Tibial nerve (tissue), 4 donors: ENCODE results near the gene SCN2B. TPM values are rescaled to one million over a fixed set of nuclear protein-coding genes. Genes with fewer than 3 reads are reported as not detected.

ENCODE experiments used
- DNase-seq, 2 donors: peaks; one replicate each; pipeline ENCODE4 v3.0.0-alpha.2; 2019; ENCODE audit warnings: low spot score in 2 of 2
- H3K27ac ChIP-seq, 4 donors: fragments of 200-600 bp; sonication (generic) in 3 of 4; one replicate each; pipeline ENCODE4 v1.5.1; 2017 to 2019; ENCODE audit warnings: mild to moderate bottlenecking in 1 of 4
- H3K27me3 ChIP-seq, 2 donors: fragments of 200-600 bp; sonication (generic) in 1 of 2; one replicate each; pipeline versions ENCODE4 v1.5.1 to v1.6.0; 2017 to 2019
- H3K36me3 ChIP-seq, 3 donors: fragments of 200-600 bp; sonication (generic); one replicate each; pipeline ENCODE4 v1.5.1; 2018 to 2019
- H3K4me1 ChIP-seq, 4 donors: fragments of 200-600 bp; sonication (generic) in 3 of 4; one replicate each; pipeline ENCODE4 v1.5.1; 2017 to 2019
- H3K4me3 ChIP-seq, 4 donors: fragments of 200-600 bp; sonication (generic) in 3 of 4; one replicate each; pipeline ENCODE4 v1.5.1; 2017 to 2019; ENCODE audit warnings: mild to moderate bottlenecking in 1 of 4, moderate library complexity in 1 of 4
- H3K9me3 ChIP-seq, 4 donors: fragments of 200-600 bp; sonication (generic) in 3 of 4; one replicate each; pipeline ENCODE4 v1.5.1; 2017 to 2019
- CTCF ChIP-seq, 5 experiments: fragments of 200-600 bp in 3 of 5; fragments of 450-650 bp in 2 of 5; sonication (generic) in 3 of 5; IDR thresholded peaks; one replicate each; pipeline ENCODE4 v1.5.1; 2016 to 2019; ENCODE audit warnings: antibody characterized with exemption in 5 of 5, mild to moderate bottlenecking in 3 of 5, moderate library complexity in 2 of 5
- EP300 ChIP-seq, 2 donors: sonication (generic); formaldehyde crosslinking; IDR thresholded peaks; one replicate each; pipeline ENCODE4 v1.6.1; 2017; ENCODE audit warnings: antibody characterized with exemption in 2 of 2, mild to moderate bottlenecking in 1 of 2
- POLR2A ChIP-seq, 2 donors: fragments of 450-650 bp; IDR thresholded peaks; one replicate each; pipeline ENCODE4 v1.6.1; 2017; ENCODE audit warnings: antibody characterized with exemption in 2 of 2, mild to moderate bottlenecking in 2 of 2, moderate library complexity in 2 of 2
- WGBS, 2 donors: methylation state at CpG; one replicate each; pipeline ENCODE4 v1.1.5; 2018; 5-methylcytosine and 5-hydroxymethylcytosine counted together
- total RNA-seq, 4 donors: library from RNA; depleted of rRNA; stranded (reverse); fragments of >200 nt; gene quantifications; one replicate each; pipeline ENCODE4 v1.1.0, GENCODE V29; 2016

SCN2B gene
- total RNA-seq, 4 donors from 2014 or later = 0.78 to 1.3 (median 0.87) TPM; not detected in 1

- Histone ChIP-seq H3K4me1 (no peaks in the 10 kb centered on the region), H3K27ac (no peak overlapping the region), H3K4me3 (no peak overlapping the region), H3K9me3 (no peaks in the 10 kb centered on the region), H3K27me3 (peaks cover 0 to 32% of the 10 kb centered on the region in 2 donors), H3K36me3 (no peaks in the 10 kb centered on the region)
- WGBS, 2 donors = 56 to 69% methylated on average over 5 of the region's 5 CpGs
- TF ChIP-seq POLR2A (IDR thresholded peaks at IDR 0.05) (no peak), EP300 (IDR thresholded peaks at IDR 0.05) (no peak), CTCF (IDR thresholded peaks at IDR 0.05) (no peak)
- no peak for DNase-seq
Measured at GRCh38 chr11:118221419-118221818, 45.0 kb upstream of the SCN2B start.

GRCh38 chr11:118219732-118220131, 43.3 kb upstream of the SCN2B start:
- no peak overlapping the region for H3K27ac ChIP-seq
- no peaks in the 10 kb centered on the region for H3K36me3 ChIP-seq
- DNase-seq = no peak
- H3K27me3 ChIP-seq = peaks cover 0 to 48% of the 10 kb centered on the region in 2 donors
- 43 to 56% methylated on average over 1 of the region's 1 CpG for WGBS, 2 donors
- no peak overlapping the region for H3K4me3 ChIP-seq
- H3K4me1 ChIP-seq = peaks cover 0 to 4% (median 0%) of the 10 kb centered on the region in 4 donors
- H3K9me3 ChIP-seq = no peaks in the 10 kb centered on the region
- TF ChIP-seq CTCF (IDR thresholded peaks at IDR 0.05) (no peak), EP300 (IDR thresholded peaks at IDR 0.05) (no peak), POLR2A (IDR thresholded peaks at IDR 0.05) (no peak)

DNA sequence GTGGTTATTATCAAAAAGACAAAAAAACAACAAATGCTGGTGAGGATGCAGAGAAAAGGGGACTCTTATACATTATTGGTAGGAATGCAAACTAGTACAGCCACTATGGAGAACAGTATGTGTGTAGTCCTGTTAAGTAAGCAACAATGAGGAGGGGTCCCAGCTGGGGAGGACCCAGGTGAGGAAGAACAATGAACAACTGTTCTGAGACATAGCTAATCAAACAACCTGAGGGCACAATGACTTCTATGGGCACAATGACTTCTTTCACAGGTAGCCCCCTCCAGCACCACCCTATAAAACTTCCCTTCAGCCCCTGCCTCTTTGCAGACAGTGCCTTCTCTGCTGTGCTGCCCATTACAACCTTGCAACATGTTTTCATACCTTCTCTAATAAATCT, 42.8 kb upstream of the SCN2B start:
- peaks cover 0 to 48% of the 10 kb centered on the region in 2 donors for H3K27me3 ChIP-seq
- no peak overlapping the region for H3K4me3 ChIP-seq
- no peak for DNase-seq
- TF ChIP-seq EP300 (IDR thresholded peaks at IDR 0.05) (no peak), POLR2A (IDR thresholded peaks at IDR 0.05) (no peak), CTCF (IDR thresholded peaks at IDR 0.05) (no peak)
- H3K4me1 ChIP-seq = peaks cover 0 to 4% (median 0%) of the 10 kb centered on the region in 4 donors
- no peak overlapping the region for H3K27ac ChIP-seq
- no peaks in the 10 kb centered on the region for H3K36me3 ChIP-seq
- no peaks in the 10 kb centered on the region for H3K9me3 ChIP-seq

DNA sequence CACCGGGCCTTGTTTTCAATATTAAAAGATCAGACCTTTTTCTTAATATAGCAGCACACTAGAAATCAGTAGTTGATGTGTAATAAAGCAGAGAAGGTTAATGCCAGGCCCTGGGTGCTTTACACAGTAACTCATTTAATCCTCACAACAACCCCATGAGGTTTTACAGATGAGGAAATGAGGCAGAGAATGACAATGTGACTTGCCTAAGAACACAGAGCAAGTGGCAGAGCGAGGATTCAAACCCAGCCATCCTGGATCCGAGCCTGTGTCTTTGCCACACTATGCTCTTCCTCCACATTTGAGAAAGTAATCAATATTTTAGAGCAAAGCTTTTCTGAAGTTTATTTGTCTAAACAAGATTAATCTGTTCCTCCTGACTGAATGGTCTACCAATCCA, 41.1 kb upstream of the SCN2B start:
- DNase-seq = no peak
- Histone ChIP-seq H3K9me3 (no peaks in the 10 kb centered on the region), H3K27ac (no peak overlapping the region), H3K4me1 (peaks cover 0 to 4% (median 0%) of the 10 kb centered on the region in 4 donors), H3K4me3 (no peak overlapping the region), H3K27me3 (peaks cover 0 to 48% of the 10 kb centered on the region in 2 donors), H3K36me3 (no peaks in the 10 kb centered on the region)
- 79 to 88% methylated on average over 3 of the region's 3 CpGs for WGBS, 2 donors
- TF ChIP-seq CTCF (IDR thresholded peaks at IDR 0.05) = no peak
- TF ChIP-seq POLR2A (IDR thresholded peaks at IDR 0.05) = no peak
- no peak for TF ChIP-seq EP300 (IDR thresholded peaks at IDR 0.05)

DNA sequence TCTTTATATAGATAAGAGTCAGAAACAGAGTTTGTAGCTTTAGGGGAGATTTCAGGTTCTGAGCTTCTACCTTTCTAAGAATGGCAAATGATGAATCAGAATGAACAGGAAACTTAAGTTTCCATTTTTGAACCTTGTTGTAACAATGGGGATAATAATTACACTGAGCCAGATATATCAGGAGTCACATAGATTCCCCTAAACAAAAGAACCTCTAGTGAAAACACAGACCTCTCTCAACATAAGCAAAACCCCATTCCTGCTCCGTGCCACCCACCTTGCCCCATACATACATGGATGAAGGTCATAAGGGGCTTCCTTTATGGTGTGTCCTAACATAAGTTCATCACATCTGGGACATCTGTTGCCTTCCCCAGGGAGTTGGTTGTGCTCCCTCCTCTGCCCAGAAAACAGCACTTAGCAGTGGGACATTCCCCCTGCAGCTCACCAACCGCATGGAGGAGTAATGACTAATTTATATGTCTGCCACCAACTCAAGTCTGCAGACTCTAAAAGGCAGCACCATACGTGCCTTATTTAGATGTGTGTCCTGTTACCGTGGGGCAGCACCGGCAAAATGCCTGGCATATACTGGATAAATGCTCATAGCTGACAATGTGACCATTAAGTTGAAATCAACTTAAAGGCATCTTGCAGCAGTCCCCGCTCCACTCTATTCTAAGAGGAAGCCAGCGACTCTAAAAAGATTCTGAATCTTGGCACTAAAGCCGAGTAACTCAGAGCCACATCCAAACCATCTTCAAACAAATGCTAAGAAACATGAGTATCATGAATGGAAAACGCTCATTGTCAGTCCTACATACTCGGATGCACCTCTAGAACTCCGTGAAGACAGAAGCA, 40.4 kb upstream of the SCN2B start:
- H3K36me3 ChIP-seq = no peaks in the 10 kb centered on the region
- 69 to 70% methylated on average over 11 of the region's 11 CpGs for whole genome bisulfite sequencing, 2 donors
- DNase-seq = no peak
- H3K27me3 ChIP-seq = peaks cover 0 to 48% of the 10 kb centered on the region in 2 donors
- TF ChIP-seq CTCF (IDR thresholded peaks at IDR 0.05) (no peak), POLR2A (IDR thresholded peaks at IDR 0.05) (no peak), EP300 (IDR thresholded peaks at IDR 0.05) (no peak)
- H3K4me3 ChIP-seq = no peak overlapping the region
- no peaks in the 10 kb centered on the region for H3K9me3 ChIP-seq
- peaks cover 0 to 4% (median 0%) of the 10 kb centered on the region in 4 donors for H3K4me1 ChIP-seq
- no peak overlapping the region for H3K27ac ChIP-seq
